ENCODE measurements around the gene HERPUD1.
A peak's percentile ranks its signal among the peaks of the same experiment; 100 is the strongest.

HERPUD1 gene

DNA sequence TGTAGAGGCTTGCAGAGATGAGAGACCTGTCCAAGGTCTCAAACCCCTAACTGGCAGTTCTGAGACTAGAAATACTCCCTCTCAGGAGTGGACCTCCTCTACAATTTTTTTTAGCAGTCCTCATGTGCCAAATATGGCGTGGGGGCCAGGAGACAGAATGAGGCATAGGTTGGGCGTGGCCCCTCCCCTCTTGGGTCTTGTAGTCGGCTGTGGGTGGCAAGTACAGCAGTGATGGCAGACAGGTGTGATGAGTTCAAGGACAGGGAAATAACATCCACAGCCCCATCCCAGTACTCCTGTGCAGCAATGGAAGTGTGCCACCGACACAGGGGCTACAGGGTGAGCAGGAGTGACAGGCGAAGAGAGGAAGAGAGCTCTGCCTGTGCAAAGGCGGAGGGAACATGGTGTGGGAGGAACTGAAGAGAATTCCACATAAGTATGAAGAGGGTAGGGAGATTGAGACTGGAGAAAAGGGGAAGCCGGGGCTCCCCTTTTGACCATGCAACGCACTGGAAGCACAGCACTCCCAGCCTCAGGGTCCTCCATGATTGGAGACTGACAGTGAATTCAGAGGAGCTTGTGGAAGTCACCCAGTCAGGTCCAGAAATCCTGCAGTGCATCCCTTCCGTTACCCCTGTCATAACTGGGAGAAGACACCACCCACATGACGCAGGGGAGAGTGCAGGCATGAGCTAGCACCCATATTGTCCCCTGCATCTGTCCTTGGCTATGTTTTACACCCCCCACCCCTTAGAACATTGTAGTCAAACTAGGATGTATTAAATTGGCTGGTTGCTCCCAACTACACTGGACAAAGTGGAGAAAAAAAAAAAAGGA lies 15.0 kb downstream of the HERPUD1 start:
- H3K9ac ChIP-seq (ENCODE audit: low read length), result no peak overlapping the region
- H2BK5ac ChIP-seq (ENCODE audit: low read depth, low read length, poor library complexity), result no peak overlapping the region

DNA sequence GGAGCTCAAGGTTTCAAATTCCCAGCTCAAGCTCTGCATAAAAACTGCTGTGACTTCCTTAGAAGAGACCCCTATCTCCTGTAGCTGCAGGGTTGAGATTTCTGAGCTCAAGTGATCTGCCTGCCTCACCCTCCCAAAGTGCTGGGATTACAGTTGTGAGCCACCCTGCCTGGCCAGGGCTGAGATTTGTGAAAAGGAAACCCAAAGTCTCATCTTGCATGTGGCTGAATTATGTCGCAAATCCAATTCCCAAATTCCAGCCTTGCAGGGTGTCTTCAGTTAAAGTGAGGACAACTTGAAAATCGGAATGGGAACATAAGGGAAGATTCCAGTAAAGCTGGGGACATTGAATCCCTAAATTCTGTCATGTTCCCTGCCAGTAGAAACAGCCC lies 15.7 kb downstream of the HERPUD1 start:
- no peak overlapping the region for H3K18ac ChIP-seq (ENCODE audit: low read length)
- peak in 1 of 2 donors; percentile 21 for DNase-seq
- no peak overlapping the region for H3K14ac ChIP-seq (ENCODE audit: low read length)
- H3K4me1 ChIP-seq (ENCODE audit: control insufficient read depth in 1 of 2, insufficient read depth in 2 of 2, low read length in 2 of 2), result no peaks in the 10 kb centered on the region
- no peak overlapping the region for H2AFZ ChIP-seq (ENCODE audit: insufficient read depth, low read length, poor library complexity)
- no peak overlapping the region for H4K12ac ChIP-seq (ENCODE audit: low read depth, low read length)
- H3K4ac ChIP-seq (ENCODE audit: low read depth, low read length), result no peak overlapping the region
- H3K4me3 ChIP-seq (ENCODE audit: low read depth, low read length), result no peak overlapping the region
- H3K79me2 ChIP-seq (ENCODE audit: control insufficient read depth, insufficient read depth, low read length, poor library complexity), result no peaks in the 10 kb centered on the region
- H2BK120ac ChIP-seq (ENCODE audit: insufficient read depth, low read length, poor library complexity), result no peak overlapping the region
- WGBS (ENCODE audit: extremely low coverage, insufficient coverage, insufficient read length), result no CpG with 5 or more reads among the region's 2 CpGs
- H3K79me1 ChIP-seq (ENCODE audit: low read length), result no peaks in the 10 kb centered on the region
- H2AK5ac ChIP-seq (ENCODE audit: low read length), result no peak overlapping the region
- H4K91ac ChIP-seq (ENCODE audit: low read depth, low read length), result no peak overlapping the region
- H3K4me2 ChIP-seq (ENCODE audit: low read length), result no peak overlapping the region
- no peaks in the 10 kb centered on the region for H3K27me3 ChIP-seq (ENCODE audit: insufficient read depth, low read length)
- peaks cover 18% of the 10 kb centered on the region in 2 experiments for H3K36me3 ChIP-seq (ENCODE audit: control insufficient read depth in 1 of 2, insufficient read depth in 2 of 2, low read length in 2 of 2)
- no peak overlapping the region for H3K27ac ChIP-seq (ENCODE audit: low read depth, low read length)
- no peak overlapping the region for H4K8ac ChIP-seq (ENCODE audit: low read depth, low read length)
- no peak overlapping the region for H2BK12ac ChIP-seq (ENCODE audit: low read length)
- H3K9me3 ChIP-seq (ENCODE audit: insufficient read depth, low read depth, low read length), result no peaks in the 10 kb centered on the region
- no peak overlapping the region for H3K23ac ChIP-seq (ENCODE audit: low read length)
- no peak overlapping the region for H2BK5ac ChIP-seq (ENCODE audit: low read depth, low read length, poor library complexity)
- H3K9ac ChIP-seq (ENCODE audit: low read length), result no peak overlapping the region

More for the DNA sequence above, 15.0 kb downstream of the HERPUD1 start:
- Histone ChIP-seq H4K8ac (ENCODE audit: low read depth, low read length) (no peak overlapping the region), H3K27me3 (ENCODE audit: insufficient read depth, low read length) (no peaks in the 10 kb centered on the region), H3K18ac (ENCODE audit: low read length) (no peak overlapping the region), H3K4ac (ENCODE audit: low read depth, low read length) (no peak overlapping the region), H3K4me2 (ENCODE audit: low read length) (no peak overlapping the region), H3K9me3 (ENCODE audit: insufficient read depth, low read depth, low read length) (no peaks in the 10 kb centered on the region), H3K79me1 (ENCODE audit: low read length) (no peaks in the 10 kb centered on the region), H2AFZ (ENCODE audit: insufficient read depth, low read length, poor library complexity) (no peak overlapping the region), H3K23ac (ENCODE audit: low read length) (no peak overlapping the region), H3K79me2 (ENCODE audit: control insufficient read depth, insufficient read depth, low read length, poor library complexity) (no peaks in the 10 kb centered on the region), H3K14ac (ENCODE audit: low read length) (no peak overlapping the region), H4K91ac (ENCODE audit: low read depth, low read length) (no peak overlapping the region), H3K36me3 (ENCODE audit: control insufficient read depth in 1 of 2, insufficient read depth in 2 of 2, low read length in 2 of 2) (peaks cover 23% of the 10 kb centered on the region in 2 experiments), H2BK12ac (ENCODE audit: low read length) (no peak overlapping the region), H2AK5ac (ENCODE audit: low read length) (no peak overlapping the region), H3K4me1 (ENCODE audit: control insufficient read depth in 1 of 2, insufficient read depth in 2 of 2, low read length in 2 of 2) (no peaks in the 10 kb centered on the region), H4K12ac (ENCODE audit: low read depth, low read length) (no peak overlapping the region), H2BK120ac (ENCODE audit: insufficient read depth, low read length, poor library complexity) (no peak overlapping the region), H3K27ac (ENCODE audit: low read depth, low read length) (no peak overlapping the region), H3K4me3 (ENCODE audit: low read depth, low read length) (no peak overlapping the region)
- peak in 1 of 2 donors; percentile 36 for DNase-seq
- WGBS (ENCODE audit: extremely low coverage, insufficient coverage, insufficient read length), result no CpG with 5 or more reads among the region's 10 CpGs

- Histone ChIP-seq H3K18ac (ENCODE audit: low read length) (no peak overlapping the region), H3K79me2 (ENCODE audit: control insufficient read depth, insufficient read depth, low read length, poor library complexity) (no peaks in the 10 kb centered on the region), H4K91ac (ENCODE audit: low read depth, low read length) (no peak overlapping the region), H3K4me1 (ENCODE audit: control insufficient read depth in 1 of 2, insufficient read depth in 2 of 2, low read length in 2 of 2) (no peaks in the 10 kb centered on the region), H2BK120ac (ENCODE audit: insufficient read depth, low read length, poor library complexity) (no peak overlapping the region), H2AFZ (ENCODE audit: insufficient read depth, low read length, poor library complexity) (no peak overlapping the region), H3K79me1 (ENCODE audit: low read length) (no peaks in the 10 kb centered on the region), H3K14ac (ENCODE audit: low read length) (no peak overlapping the region), H4K12ac (ENCODE audit: low read depth, low read length) (no peak overlapping the region), H3K4me2 (ENCODE audit: low read length) (no peak overlapping the region), H2BK5ac (ENCODE audit: low read depth, low read length, poor library complexity) (no peak overlapping the region), H3K27ac (ENCODE audit: low read depth, low read length) (no peak overlapping the region), H3K27me3 (ENCODE audit: insufficient read depth, low read length) (no peaks in the 10 kb centered on the region), H3K4ac (ENCODE audit: low read depth, low read length) (no peak overlapping the region), H4K8ac (ENCODE audit: low read depth, low read length) (no peak overlapping the region), H3K4me3 (ENCODE audit: low read depth, low read length) (no peak overlapping the region), H2AK5ac (ENCODE audit: low read length) (no peak overlapping the region), H3K9me3 (ENCODE audit: insufficient read depth, low read depth, low read length) (no peaks in the 10 kb centered on the region), H3K9ac (ENCODE audit: low read length) (no peak overlapping the region), H3K36me3 (ENCODE audit: control insufficient read depth in 1 of 2, insufficient read depth in 2 of 2, low read length in 2 of 2) (peaks cover 12% of the 10 kb centered on the region in 2 experiments), H2BK12ac (ENCODE audit: low read length) (no peak overlapping the region), H3K23ac (ENCODE audit: low read length) (no peak overlapping the region)
- WGBS (ENCODE audit: extremely low coverage, insufficient coverage, insufficient read length), result no CpG with 5 or more reads among the region's 6 CpGs
- DNase-seq, result no peak
Observed at GRCh38 chr16:56948234-56948633, 16.3 kb downstream of the HERPUD1 start.

DNA sequence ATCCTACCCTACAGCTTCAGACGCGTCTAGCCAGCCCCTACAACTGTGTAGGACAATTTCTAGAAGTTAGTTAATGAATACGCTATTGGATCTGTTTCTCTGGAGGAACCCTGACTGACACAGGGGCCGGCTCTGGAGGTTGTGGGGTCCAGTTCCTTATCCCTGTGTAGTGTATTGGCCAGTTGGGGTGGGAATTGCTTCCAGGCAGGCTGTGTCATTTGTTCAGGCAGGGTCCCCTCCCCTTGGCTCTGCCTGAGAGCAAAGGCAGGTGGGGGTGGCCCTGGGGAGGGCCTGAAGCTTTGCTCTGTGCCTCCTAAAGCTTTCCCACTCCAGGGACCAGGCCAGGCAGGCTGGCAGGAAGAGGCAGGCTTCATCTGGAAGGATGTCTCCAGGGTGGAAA lies 18.1 kb downstream of the HERPUD1 start:
- Histone ChIP-seq H3K9me3 (ENCODE audit: insufficient read depth, low read depth, low read length) (no peaks in the 10 kb centered on the region), H3K79me1 (ENCODE audit: low read length) (no peaks in the 10 kb centered on the region), H3K36me3 (ENCODE audit: control insufficient read depth in 1 of 2, insufficient read depth in 2 of 2, low read length in 2 of 2) (peaks cover 5% of the 10 kb centered on the region in 2 experiments), H2AK5ac (ENCODE audit: low read length) (no peak overlapping the region), H3K27me3 (ENCODE audit: insufficient read depth, low read length) (no peaks in the 10 kb centered on the region), H3K23ac (ENCODE audit: low read length) (no peak overlapping the region), H3K4me2 (ENCODE audit: low read length) (no peak overlapping the region), H2AFZ (ENCODE audit: insufficient read depth, low read length, poor library complexity) (no peak overlapping the region), H2BK5ac (ENCODE audit: low read depth, low read length, poor library complexity) (no peak overlapping the region), H3K18ac (ENCODE audit: low read length) (no peak overlapping the region), H3K14ac (ENCODE audit: low read length) (no peak overlapping the region), H3K79me2 (ENCODE audit: control insufficient read depth, insufficient read depth, low read length, poor library complexity) (no peaks in the 10 kb centered on the region), H3K4me1 (ENCODE audit: control insufficient read depth in 1 of 2, insufficient read depth in 2 of 2, low read length in 2 of 2) (no peaks in the 10 kb centered on the region), H4K91ac (ENCODE audit: low read depth, low read length) (no peak overlapping the region), H4K12ac (ENCODE audit: low read depth, low read length) (no peak overlapping the region), H2BK12ac (ENCODE audit: low read length) (no peak overlapping the region), H3K9ac (ENCODE audit: low read length) (no peak overlapping the region), H4K8ac (ENCODE audit: low read depth, low read length) (no peak overlapping the region), H3K4ac (ENCODE audit: low read depth, low read length) (no peak overlapping the region), H3K27ac (ENCODE audit: low read depth, low read length) (no peak overlapping the region), H3K4me3 (ENCODE audit: low read depth, low read length) (no peak overlapping the region), H2BK120ac (ENCODE audit: insufficient read depth, low read length, poor library complexity) (no peak overlapping the region)
- no CpG with 5 or more reads among the region's 4 CpGs for WGBS (ENCODE audit: extremely low coverage, insufficient coverage, insufficient read length)
- DNase-seq, result no peak

All from trophoblast cell (in vitro differentiated cells and primary cell).